Ascending aorta (tissue), 2 donors: ENCODE data around the gene C5. TPM values are rescaled to one million over a fixed set of nuclear protein-coding genes. Genes with fewer than 3 reads are reported as not detected.
"Not testable (repeated sequence)": the region's sequence is repeated elsewhere in the genome, so short reads cannot be mapped to it uniquely, and the experiment has no call there.

ENCODE experiments used
- DNase-seq, 2 donors: peaks; one replicate each; pipeline ENCODE4 v3.0.0-alpha.2; 2019; ENCODE audit warnings: low spot score in 2 of 2
- H3K27ac ChIP-seq, 2 donors: fragments of 200-600 bp; sonication (generic); one replicate each; pipeline ENCODE4 v1.5.1; 2016 to 2017; ENCODE audit warnings: mild to moderate bottlenecking in 1 of 2
- H3K27me3 ChIP-seq: fragments of 200-600 bp; sonication (generic); one replicate; pipeline ENCODE4 v1.5.1; 2017
- H3K36me3 ChIP-seq, 2 donors: fragments of 200-600 bp; sonication (generic); one replicate each; pipeline ENCODE4 v1.5.1; 2016
- H3K4me1 ChIP-seq, 2 donors: fragments of 200-600 bp; sonication (generic); one replicate each; pipeline ENCODE4 v1.5.1; 2016 to 2017; ENCODE audit warnings: mild to moderate bottlenecking in 1 of 2
- H3K4me3 ChIP-seq, 2 donors: fragments of 200-600 bp; sonication (generic); one replicate each; pipeline ENCODE4 v1.5.1; 2016 to 2017; ENCODE audit warnings: mild to moderate bottlenecking in 1 of 2
- H3K9me3 ChIP-seq, 2 donors: fragments of 200-600 bp; sonication (generic); one replicate each; pipeline ENCODE4 v1.5.1; 2016
- CTCF ChIP-seq, 3 experiments: fragments of 200-600 bp in 2 of 3; fragments of 450-650 bp in 1 of 3; sonication (generic) in 2 of 3; IDR thresholded peaks; one replicate each; pipeline ENCODE4 v1.5.1; 2016 to 2019; ENCODE audit warnings: antibody characterized with exemption in 3 of 3, mild to moderate bottlenecking in 1 of 3, moderate library complexity in 1 of 3
- intact Hi-C: fragments of 100-400 bp; cut with DNase I; formaldehyde crosslinking; loops from one replicate; pipeline ENCODE4 v1.15.1; 2023
- total RNA-seq: library from RNA; depleted of rRNA; stranded (reverse); fragments of >200 nt; gene quantifications from one replicate; pipeline ENCODE4 v1.1.0, GENCODE V29; 2016

C5 gene
- total RNA-seq, result 1.5 TPM

- intact Hi-C loops, result no loop called here
- TF ChIP-seq CTCF (IDR thresholded peaks at IDR 0.05), result no peak
Observed at GRCh38 chr9:121050128-121050988, at the start of gene C5. Gene C5 (minus strand): TSS chr9:121050275. CDS start chr9:121050246, 29 bp downstream.

GRCh38 chr9:121098567-121099198, 48.6 kb upstream of the C5 start:
- H3K27me3 ChIP-seq, result no peaks in the 10 kb centered on the region
- intact Hi-C loops, result no loop called here
- H3K36me3 ChIP-seq, result peaks cover 10 to 43% of the 10 kb centered on the region in 2 donors
- H3K27ac ChIP-seq, result no peak overlapping the region
- peaks cover 0 to 3% of the 10 kb centered on the region in 2 donors for H3K9me3 ChIP-seq
- no peak overlapping the region for H3K4me3 ChIP-seq
- no peaks in the 10 kb centered on the region for H3K4me1 ChIP-seq
- no peak for DNase-seq
- TF ChIP-seq CTCF (IDR thresholded peaks at IDR 0.05), result no peak

More at GRCh38 chr9:121050128-121050988, at the start of gene C5:
- Histone ChIP-seq H3K4me3 (no peak within 1 kb of the TSS), H3K4me1 (no peaks in the 10 kb centered on the region), H3K27me3 (no peaks in the 10 kb centered on the region), H3K36me3 (no peaks in the 10 kb centered on the region), H3K27ac (no peak within 1 kb of the TSS), H3K9me3 (no peaks in the 10 kb centered on the region)
- no peak for DNase-seq

DNA sequence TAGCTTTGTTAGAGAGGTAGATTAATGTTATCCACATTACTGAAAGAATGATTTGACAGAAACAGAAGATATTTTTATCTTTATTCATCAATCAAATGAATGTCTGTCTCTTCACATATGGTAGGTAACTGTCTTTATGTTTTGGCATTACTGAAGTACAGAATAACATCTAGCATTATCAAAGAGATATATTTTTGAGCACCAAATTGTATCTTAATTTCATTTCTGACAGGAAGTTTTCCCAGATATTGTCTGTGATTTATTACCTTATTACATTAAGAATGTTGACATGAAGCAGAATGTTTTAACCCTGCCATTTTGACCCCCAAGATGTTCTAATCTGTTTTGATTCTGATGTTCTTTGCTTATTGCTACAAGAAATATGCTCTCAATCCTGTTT, 45.0 kb upstream of the C5 start:
- no peak for TF ChIP-seq CTCF (IDR thresholded peaks at IDR 0.05)

DNA sequence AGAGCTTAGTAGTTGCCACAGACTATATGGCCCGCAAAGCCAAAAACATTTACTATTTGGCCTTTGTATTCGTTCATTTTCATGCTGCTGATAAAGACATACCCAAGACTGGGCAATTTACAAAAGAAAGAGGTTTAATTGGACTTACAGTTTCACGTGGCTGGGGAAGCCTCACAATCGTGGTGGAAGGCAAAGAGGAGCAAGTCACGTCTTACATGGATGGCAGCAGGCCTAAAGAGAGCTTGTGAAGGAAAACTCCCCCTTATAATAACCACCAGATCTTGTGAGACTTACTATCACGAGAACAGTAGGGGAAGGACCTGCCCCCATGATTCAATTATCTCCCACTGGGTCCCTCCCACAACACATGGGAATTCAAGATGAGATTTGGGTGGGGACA, 40.7 kb upstream of the C5 start:
- DNase-seq, H3K4me1 ChIP-seq, H3K27me3 ChIP-seq, H3K27ac ChIP-seq, H3K4me3 ChIP-seq, intact Hi-C loops, H3K9me3 ChIP-seq: not testable (repeated sequence)
- peaks cover 0 to 26% of the 10 kb centered on the region in 2 donors for H3K36me3 ChIP-seq

More for the DNA sequence above, 45.0 kb upstream of the C5 start:
- intact Hi-C loops, result no loop called here
- H3K9me3 ChIP-seq, result no peaks in the 10 kb centered on the region
- H3K27me3 ChIP-seq, result no peaks in the 10 kb centered on the region
- H3K36me3 ChIP-seq, result peaks cover 10 to 54% of the 10 kb centered on the region in 2 donors
- H3K4me1 ChIP-seq, result no peaks in the 10 kb centered on the region
- no peak overlapping the region for H3K27ac ChIP-seq
- no peak for DNase-seq
- H3K4me3 ChIP-seq, result no peak overlapping the region

DNA sequence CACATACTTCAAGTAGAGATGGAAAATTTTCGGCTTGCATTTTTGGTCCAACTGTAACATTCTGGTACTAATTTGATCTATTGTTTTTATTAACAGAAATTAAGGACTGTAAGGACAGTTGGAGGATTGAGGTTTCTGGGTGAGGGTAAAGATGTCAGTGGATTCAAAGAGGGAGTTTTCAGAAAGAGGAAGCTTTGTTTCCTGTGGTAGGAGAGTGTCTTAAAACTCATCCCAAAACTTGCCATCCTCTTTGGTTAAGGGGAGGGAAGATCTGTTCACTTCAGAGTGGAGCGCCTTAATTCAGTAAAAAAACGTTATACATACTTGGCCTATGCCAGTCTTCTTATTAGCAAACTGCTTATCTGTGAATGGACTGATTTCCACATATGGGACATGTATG, 38.5 kb upstream of the C5 start:
- no peaks in the 10 kb centered on the region for H3K27me3 ChIP-seq
- TF ChIP-seq CTCF (IDR thresholded peaks at IDR 0.05), result no peak
- H3K27ac ChIP-seq, result no peak overlapping the region
- no peak for DNase-seq
- H3K4me1 ChIP-seq, result no peaks in the 10 kb centered on the region
- intact Hi-C loops, result no loop called here
- no peak overlapping the region for H3K4me3 ChIP-seq
- no peaks in the 10 kb centered on the region for H3K9me3 ChIP-seq
- peaks cover under 1 to 18% of the 10 kb centered on the region in 2 donors for H3K36me3 ChIP-seq

GRCh38 chr9:121085661-121086060, 35.6 kb upstream of the C5 start:
- H3K4me1 ChIP-seq, result no peaks in the 10 kb centered on the region
- intact Hi-C loops, result no loop called here
- no peaks in the 10 kb centered on the region for H3K9me3 ChIP-seq
- H3K27me3 ChIP-seq, result no peaks in the 10 kb centered on the region
- no peak overlapping the region for H3K27ac ChIP-seq
- peaks cover 3 to 39% of the 10 kb centered on the region in 2 donors for H3K36me3 ChIP-seq
- TF ChIP-seq CTCF (IDR thresholded peaks at IDR 0.05), result no peak
- no peak overlapping the region for H3K4me3 ChIP-seq
- no peak for DNase-seq
